ENCODE results near the gene DHDH. TPM values are rescaled to one million over a fixed set of nuclear protein-coding genes. Genes with fewer than 3 reads are reported as not detected.

The DHDH gene
- total and polyA plus RNA-seq, 2 of the 13 experiments (the other 11 are each of a cell fraction or from before 2014, with no cell fraction given), result 0.13 to 0.91 TPM

DNA sequence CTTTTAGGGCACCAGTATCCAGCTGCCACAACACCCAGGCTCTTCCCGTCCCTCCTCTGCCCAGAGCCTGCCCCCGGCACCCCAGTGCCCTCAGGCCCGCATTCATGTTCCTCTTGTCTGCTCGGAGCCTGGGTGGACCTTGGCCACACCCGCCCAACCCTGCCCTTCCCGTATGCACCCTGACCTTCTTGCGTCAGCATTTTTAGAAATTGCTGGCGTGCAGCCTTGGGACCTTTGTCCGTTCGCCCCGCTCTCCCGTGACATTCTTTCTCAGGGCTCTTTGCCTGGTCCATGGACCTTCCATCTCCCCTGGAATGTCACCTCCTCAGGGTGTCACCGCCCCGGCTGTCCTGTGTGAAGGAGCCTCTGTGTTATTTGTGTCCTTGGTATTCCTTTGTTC is 25.8 kb upstream of the DHDH start (continued):
- no peak for TF ChIP-seq AFF4 (CRISPR knock-in tag; IDR thresholded peaks at IDR 0.05)
- TF ChIP-seq ZNF343 (CRISPR knock-in tag; IDR thresholded peaks at IDR 0.05), result no peak
- TF ChIP-seq MAFG (CRISPR knock-in tag; IDR thresholded peaks at IDR 0.05), result peak; percentile 83
- no peak for TF ChIP-seq ARID3A (IDR thresholded peaks at IDR 0.05; ENCODE audit: low read depth, low read length)
- TF ChIP-seq ATAD3A (CRISPR knock-in tag; IDR thresholded peaks at IDR 0.05), result no peak
- TF ChIP-seq CTCF (CRISPR knock-in tag; IDR thresholded peaks at IDR 0.05), result no peak
- TF ChIP-seq HMG20A (CRISPR knock-in tag; IDR thresholded peaks at IDR 0.05; ENCODE audit: borderline replicate concordance), result peak; percentile 31; the same call in 1 of the 2 replicates
- no peak for TF ChIP-seq ZNF670 (CRISPR knock-in tag; IDR thresholded peaks at IDR 0.05; ENCODE audit: borderline replicate concordance)
- TF ChIP-seq ZNF207 (IDR thresholded peaks at IDR 0.05; ENCODE audit: borderline replicate concordance), result no peak
- no peak for TF ChIP-seq ATF6 (CRISPR knock-in tag; conservative IDR thresholded peaks at IDR 0.05)
- TF ChIP-seq ZMYM2 (CRISPR knock-in tag; IDR thresholded peaks at IDR 0.05), result peak; percentile 85
- TF ChIP-seq ZSCAN22 (CRISPR knock-in tag; IDR thresholded peaks at IDR 0.05), result no peak
- TF ChIP-seq ZNF441 (CRISPR knock-in tag; IDR thresholded peaks at IDR 0.05; ENCODE audit: borderline replicate concordance), result peak; percentile 30; the same call in 1 of the 2 replicates
- TF ChIP-seq SETDB1 (CRISPR knock-in tag; IDR thresholded peaks at IDR 0.05; ENCODE audit: borderline replicate concordance), result no peak
- TF ChIP-seq ZNF766 (CRISPR knock-in tag; IDR thresholded peaks at IDR 0.05; ENCODE audit: borderline replicate concordance), result no peak
- no peak for TF ChIP-seq CCAR2 (optimal IDR thresholded peaks at IDR 0.05; ENCODE audit: low read depth, low read length)
- peak; percentile 32; the same call in 1 of the 2 replicates for TF ChIP-seq RBFOX2 (IDR thresholded peaks at IDR 0.05; ENCODE audit: low read depth, low read length)
- TF ChIP-seq NFATC3 (CRISPR knock-in tag; IDR thresholded peaks at IDR 0.05), result no peak
- no peak for TF ChIP-seq KMT2B (CRISPR knock-in tag; IDR thresholded peaks at IDR 0.05)
- no peak for TF ChIP-seq ZNF451 (CRISPR knock-in tag; IDR thresholded peaks at IDR 0.05)
- no peak for TF ChIP-seq LBX2 (CRISPR knock-in tag; IDR thresholded peaks at IDR 0.05; ENCODE audit: borderline replicate concordance)
- no peak for TF ChIP-seq ZBTB7A (CRISPR knock-in tag; IDR thresholded peaks at IDR 0.05)
